ENCODE measurements around the gene FAM107A. TPM values are rescaled to one million over a fixed set of nuclear protein-coding genes. Genes with fewer than 3 reads are reported as not detected.

The FAM107A gene
- polyA plus RNA-seq, 1 donor from 2014 or later = 0.16 TPM

- H3K9ac ChIP-seq (ENCODE audit: low read length) = no peak within 1 kb of the TSS
- no peaks in the 10 kb centered on the region for H3K9me2 ChIP-seq (ENCODE audit: insufficient read depth, low read length)
- H3F3A ChIP-seq (ENCODE audit: insufficient read depth, low read length, poor library complexity, severe bottlenecking) = no peaks in the 10 kb centered on the region
- no peak within 1 kb of the TSS for H3K4me3 ChIP-seq (ENCODE audit: low read length)
- H4K20me1 ChIP-seq (ENCODE audit: insufficient read depth) = no peaks in the 10 kb centered on the region
- H3K27ac ChIP-seq (ENCODE audit: low read length) = no peak within 1 kb of the TSS
- H3K9me3 ChIP-seq (ENCODE audit: low read length) = no peaks in the 10 kb centered on the region
- no peaks in the 10 kb centered on the region for H3K79me2 ChIP-seq (replicated peaks; ENCODE audit: insufficient read depth, low read length)
- H3K4me2 ChIP-seq (ENCODE audit: low read length) = no peak within 1 kb of the TSS
- no peak within 1 kb of the TSS for H2AFZ ChIP-seq (ENCODE audit: low read depth, low read length)
- no peak for TF ChIP-seq REST (IDR thresholded peaks at IDR 0.05; ENCODE audit: borderline replicate concordance)
- TF ChIP-seq CTCF (IDR thresholded peaks at IDR 0.05; ENCODE audit: poor library complexity, severe bottlenecking) = no peak
- no peak for TF ChIP-seq POLR2AphosphoS5 (IDR thresholded peaks at IDR 0.05)
- no peak for TF ChIP-seq EP300 (conservative IDR thresholded peaks at IDR 0.05; ENCODE audit: poor library complexity, severe bottlenecking)
- no peak for TF ChIP-seq TAF1 (IDR thresholded peaks at IDR 0.05; ENCODE audit: low read depth)
- no peak for TF ChIP-seq MXI1 (conservative IDR thresholded peaks at IDR 0.05; ENCODE audit: poor library complexity, severe bottlenecking)
- no peak for TF ChIP-seq SMC3 (conservative IDR thresholded peaks at IDR 0.05; ENCODE audit: poor library complexity)
- TF ChIP-seq EZH2 (IDR thresholded peaks at IDR 0.05; ENCODE audit: borderline replicate concordance, insufficient read depth, low read length, poor library complexity, severe bottlenecking) = no peak
- TF ChIP-seq RAD21 (conservative IDR thresholded peaks at IDR 0.05) = no peak
- H3K36me3 ChIP-seq (ENCODE audit: insufficient read depth, low read length) = no peaks in the 10 kb centered on the region
- no peaks in the 10 kb centered on the region for H3K27me3 ChIP-seq (ENCODE audit: insufficient read depth, low read depth, low read length)
These were observed 40.4 kb downstream of the FAM107A start, which contains the start of gene ACOX2 for GRCh38 chr3:58536501-58537411. Gene ACOX2 (minus strand): TSS chr3:58537190. CDS start chr3:58535106, 2,084 bp downstream.

- Histone ChIP-seq H3K27ac (ENCODE audit: low read length) (no peak overlapping the region), H3K9me2 (ENCODE audit: insufficient read depth, low read length) (no peaks in the 10 kb centered on the region), H3K9me3 (ENCODE audit: low read length) (no peaks in the 10 kb centered on the region), H4K20me1 (ENCODE audit: insufficient read depth) (no peaks in the 10 kb centered on the region), H3F3A (ENCODE audit: insufficient read depth, low read length, poor library complexity, severe bottlenecking) (no peaks in the 10 kb centered on the region), H3K9ac (ENCODE audit: low read length) (no peak overlapping the region), H3K4me3 (ENCODE audit: low read length) (no peak overlapping the region), H3K36me3 (ENCODE audit: insufficient read depth, low read length) (no peaks in the 10 kb centered on the region), H2AFZ (ENCODE audit: low read depth, low read length) (no peak overlapping the region), H3K79me2 (replicated peaks; ENCODE audit: insufficient read depth, low read length) (no peaks in the 10 kb centered on the region), H3K27me3 (ENCODE audit: insufficient read depth, low read depth, low read length) (no peaks in the 10 kb centered on the region), H3K4me2 (ENCODE audit: low read length) (no peak overlapping the region)
- TF ChIP-seq MXI1 (conservative IDR thresholded peaks at IDR 0.05; ENCODE audit: poor library complexity, severe bottlenecking) (no peak), CTCF (IDR thresholded peaks at IDR 0.05; ENCODE audit: poor library complexity, severe bottlenecking) (no peak), POLR2AphosphoS5 (IDR thresholded peaks at IDR 0.05) (no peak), EP300 (conservative IDR thresholded peaks at IDR 0.05; ENCODE audit: poor library complexity, severe bottlenecking) (no peak), SMC3 (conservative IDR thresholded peaks at IDR 0.05; ENCODE audit: poor library complexity) (no peak), EZH2 (IDR thresholded peaks at IDR 0.05; ENCODE audit: borderline replicate concordance, insufficient read depth, low read length, poor library complexity, severe bottlenecking) (no peak), RAD21 (conservative IDR thresholded peaks at IDR 0.05) (no peak), REST (IDR thresholded peaks at IDR 0.05; ENCODE audit: borderline replicate concordance) (no peak), TAF1 (IDR thresholded peaks at IDR 0.05; ENCODE audit: low read depth) (no peak)
These were observed 41.4 kb downstream of the FAM107A start for GRCh38 chr3:58535531-58536500.

Data from neural cell (in vitro differentiated cells).